HL-60 (cell line): ENCODE measurements around the gene RPL22.

Experiments used
- POLR2AphosphoS5 ChIP-seq: IDR thresholded peaks from 2 replicates; pipeline ENCODE4 v1.6.1; 2012; ENCODE audit warnings: low read depth
- TF ChIP-seq, protein P1 (sequence below): IDR thresholded peaks from one replicate; pipeline ENCODE4 v1.5.1; 2011; ENCODE audit warnings: low read length, control low read depth, inconsistent platforms; ENCODE audit not compliant: insufficient read depth

DNA sequence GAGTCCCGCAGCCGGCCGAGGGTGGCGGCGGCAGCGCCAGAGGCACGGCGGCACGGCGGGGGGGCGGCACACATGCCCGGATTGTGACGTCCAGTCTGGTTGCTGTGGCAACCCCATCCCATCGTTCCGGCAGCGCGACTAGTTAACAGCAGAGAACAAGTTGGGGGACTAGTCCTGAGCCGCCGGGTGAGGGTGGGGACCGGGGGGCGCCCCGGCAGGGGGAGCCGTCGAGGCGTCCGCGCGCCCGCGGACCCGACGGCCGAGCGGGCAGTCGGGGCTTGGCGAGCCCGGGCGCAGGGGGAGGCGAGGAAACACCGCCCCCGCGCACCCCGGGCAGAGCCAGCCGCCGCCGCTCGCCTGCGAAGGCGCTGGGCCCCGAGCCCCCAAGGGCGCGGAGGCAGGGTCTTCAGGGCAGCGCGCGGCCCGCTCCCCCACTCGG, 19.1 kb downstream of the RPL22 start, which contains the start of gene CHD5:
- TF ChIP-seq, protein P1, sequence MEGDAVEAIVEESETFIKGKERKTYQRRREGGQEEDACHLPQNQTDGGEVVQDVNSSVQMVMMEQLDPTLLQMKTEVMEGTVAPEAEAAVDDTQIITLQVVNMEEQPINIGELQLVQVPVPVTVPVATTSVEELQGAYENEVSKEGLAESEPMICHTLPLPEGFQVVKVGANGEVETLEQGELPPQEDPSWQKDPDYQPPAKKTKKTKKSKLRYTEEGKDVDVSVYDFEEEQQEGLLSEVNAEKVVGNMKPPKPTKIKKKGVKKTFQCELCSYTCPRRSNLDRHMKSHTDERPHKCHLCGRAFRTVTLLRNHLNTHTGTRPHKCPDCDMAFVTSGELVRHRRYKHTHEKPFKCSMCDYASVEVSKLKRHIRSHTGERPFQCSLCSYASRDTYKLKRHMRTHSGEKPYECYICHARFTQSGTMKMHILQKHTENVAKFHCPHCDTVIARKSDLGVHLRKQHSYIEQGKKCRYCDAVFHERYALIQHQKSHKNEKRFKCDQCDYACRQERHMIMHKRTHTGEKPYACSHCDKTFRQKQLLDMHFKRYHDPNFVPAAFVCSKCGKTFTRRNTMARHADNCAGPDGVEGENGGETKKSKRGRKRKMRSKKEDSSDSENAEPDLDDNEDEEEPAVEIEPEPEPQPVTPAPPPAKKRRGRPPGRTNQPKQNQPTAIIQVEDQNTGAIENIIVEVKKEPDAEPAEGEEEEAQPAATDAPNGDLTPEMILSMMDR = no peak
- no peak for TF ChIP-seq POLR2AphosphoS5
